Nephron (organoid): ENCODE measurements around the gene PPP2R5C.
"Not testable (repeated sequence)": the region's sequence is repeated elsewhere in the genome, so short reads cannot be mapped to it uniquely, and the experiment has no call there.

Experiments
- H3K27ac Mint-ChIP-seq, 3 experiments: 2 replicates each; pipeline ENCODE4 v1.8.0; 2020; ENCODE audit warnings: mixed read lengths in 3 of 3, mild to moderate bottlenecking in 2 of 3, moderate library complexity in 1 of 3
- H3K27me3 Mint-ChIP-seq: 2 replicates; pipeline ENCODE4 v1.8.0; 2021; ENCODE audit warnings: low read depth, mild to moderate bottlenecking, moderate library complexity, mixed read lengths
- H3K36me3 Mint-ChIP-seq: 2 replicates; pipeline ENCODE4 v1.8.0; 2020; ENCODE audit warnings: low read depth, mixed read lengths
- H3K4me1 Mint-ChIP-seq: 2 replicates; pipeline ENCODE4 v1.8.0; 2020; ENCODE audit warnings: mixed read lengths
- H3K4me3 Mint-ChIP-seq, 3 experiments: 2 replicates each; pipeline ENCODE4 v1.8.0; 2020; ENCODE audit warnings: mild to moderate bottlenecking in 3 of 3, mixed read lengths in 3 of 3, moderate library complexity in 2 of 3
- H3K9me3 Mint-ChIP-seq: 2 replicates; pipeline ENCODE4 v1.8.0; 2020; ENCODE audit warnings: mixed read lengths
- TF ChIP-seq, protein P1 (sequence below), 3 experiments: fragments of 200-600 bp; sonication (generic); IDR thresholded peaks; one replicate each; pipeline ENCODE4 v1.5.0; 2021; ENCODE audit warnings: antibody characterized with exemption in 3 of 3; ENCODE audit not compliant: unreplicated experiment in 3 of 3

Gene PPP2R5C

DNA sequence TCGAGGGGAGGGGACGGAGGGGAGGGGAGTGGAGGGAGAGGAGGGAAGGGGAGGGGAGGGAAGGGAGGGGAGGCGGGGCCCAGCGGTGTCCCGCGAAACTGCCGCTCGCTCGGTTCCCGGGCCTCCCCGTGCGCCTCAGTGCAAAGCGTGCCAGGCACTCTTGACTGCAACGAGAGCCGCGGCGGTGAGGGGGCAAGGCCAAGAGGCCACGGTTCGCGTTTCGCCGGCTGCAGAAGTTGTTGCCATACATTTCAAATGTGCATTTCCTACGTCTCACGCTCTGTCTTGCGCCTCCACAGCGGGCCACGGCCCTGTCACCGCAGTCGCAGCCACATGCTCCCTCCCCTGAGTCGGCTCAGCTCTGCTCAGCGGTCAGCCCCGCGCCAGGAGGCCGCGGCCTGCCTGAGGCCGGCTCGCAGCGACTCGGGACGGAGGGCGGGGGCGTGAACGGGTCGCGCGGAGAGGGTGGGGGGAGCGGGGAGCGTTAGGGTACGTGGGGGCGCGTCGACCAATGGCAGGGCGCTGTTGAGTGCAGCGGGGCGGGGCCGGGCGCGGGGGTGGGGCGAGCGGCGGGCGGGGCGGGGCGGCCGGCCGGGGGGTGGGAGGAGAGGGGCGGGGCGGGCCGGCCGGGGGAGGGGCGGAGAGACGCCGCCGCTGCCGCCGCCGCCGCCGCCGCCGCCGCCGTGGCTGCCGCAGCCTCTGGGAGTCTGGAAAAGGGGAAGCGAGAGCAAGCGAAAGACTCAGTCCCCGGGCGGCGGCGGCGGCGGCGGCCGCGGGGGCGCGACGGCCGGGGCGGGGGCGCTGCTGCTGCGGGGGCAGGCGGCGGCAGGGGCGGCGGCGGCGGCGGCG lies at the start of gene PPP2R5C:
Gene PPP2R5C, plus strand, starts transcription at position 678 of the 849 bp plus-strand sequence. CDS start 185 bp downstream, outside the sequence.
- Mint-ChIP-seq H3K4me1 (peaks cover 9% of the 10 kb centered on the region), H3K4me3 (peak within 1 kb of the TSS; percentile 96 to 98 (median 98)), H3K9me3 (no peaks in the 10 kb centered on the region), H3K27me3 (peaks cover 28% of the 10 kb centered on the region), H3K36me3 (peaks cover 20% of the 10 kb centered on the region), H3K27ac (peak within 1 kb of the TSS in 2 of 3 experiments; percentile 90)
- TF ChIP-seq, protein P1, sequence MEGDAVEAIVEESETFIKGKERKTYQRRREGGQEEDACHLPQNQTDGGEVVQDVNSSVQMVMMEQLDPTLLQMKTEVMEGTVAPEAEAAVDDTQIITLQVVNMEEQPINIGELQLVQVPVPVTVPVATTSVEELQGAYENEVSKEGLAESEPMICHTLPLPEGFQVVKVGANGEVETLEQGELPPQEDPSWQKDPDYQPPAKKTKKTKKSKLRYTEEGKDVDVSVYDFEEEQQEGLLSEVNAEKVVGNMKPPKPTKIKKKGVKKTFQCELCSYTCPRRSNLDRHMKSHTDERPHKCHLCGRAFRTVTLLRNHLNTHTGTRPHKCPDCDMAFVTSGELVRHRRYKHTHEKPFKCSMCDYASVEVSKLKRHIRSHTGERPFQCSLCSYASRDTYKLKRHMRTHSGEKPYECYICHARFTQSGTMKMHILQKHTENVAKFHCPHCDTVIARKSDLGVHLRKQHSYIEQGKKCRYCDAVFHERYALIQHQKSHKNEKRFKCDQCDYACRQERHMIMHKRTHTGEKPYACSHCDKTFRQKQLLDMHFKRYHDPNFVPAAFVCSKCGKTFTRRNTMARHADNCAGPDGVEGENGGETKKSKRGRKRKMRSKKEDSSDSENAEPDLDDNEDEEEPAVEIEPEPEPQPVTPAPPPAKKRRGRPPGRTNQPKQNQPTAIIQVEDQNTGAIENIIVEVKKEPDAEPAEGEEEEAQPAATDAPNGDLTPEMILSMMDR (IDR thresholded peaks at IDR 0.05; ENCODE audit: unreplicated experiment in 3 of 3): no peak

DNA sequence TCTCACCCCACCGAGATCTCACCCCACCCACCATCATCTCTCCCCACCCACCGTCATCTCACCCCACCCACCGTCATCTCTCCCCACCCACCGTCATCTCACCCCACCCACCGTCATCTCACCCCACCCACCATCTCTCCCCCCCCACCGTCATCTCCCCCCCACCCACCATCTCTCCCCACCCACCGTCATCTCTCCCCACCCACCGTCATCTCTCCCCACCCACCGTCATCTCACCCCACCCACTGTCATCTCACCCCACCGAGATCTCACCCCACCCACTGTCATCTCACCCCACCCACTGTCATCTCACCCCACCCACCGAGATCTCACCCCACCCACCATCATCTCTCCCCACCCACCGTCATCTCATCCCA lies 49.7 kb upstream of the PPP2R5C start:
- H3K4me1 Mint-ChIP-seq: not testable (repeated sequence)

DNA sequence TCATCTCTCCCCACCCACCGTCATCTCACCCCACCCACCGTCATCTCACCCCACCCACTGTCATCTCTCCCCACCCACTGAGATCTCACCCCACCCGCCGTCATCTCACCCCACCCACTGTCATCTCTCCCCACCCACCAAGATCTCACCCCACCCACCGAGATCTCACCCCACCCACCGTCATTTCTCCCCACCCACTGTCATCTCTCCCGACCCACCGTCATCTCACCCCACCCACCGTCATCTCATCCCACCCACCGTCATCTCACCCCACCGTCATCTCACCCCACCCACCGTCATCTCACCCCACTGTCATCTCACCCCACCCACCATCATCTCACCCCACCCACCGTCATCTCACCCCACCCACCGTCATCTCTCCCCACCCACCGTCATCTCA lies 49.2 kb upstream of the PPP2R5C start:
- not testable (repeated sequence) for H3K27ac Mint-ChIP-seq, H3K27me3 Mint-ChIP-seq, H3K36me3 Mint-ChIP-seq

More for the DNA sequence above, 49.7 kb upstream of the PPP2R5C start:
- peaks cover 12% of the 10 kb centered on the region for H3K27me3 Mint-ChIP-seq
- not testable (repeated sequence) for H3K27ac Mint-ChIP-seq, H3K9me3 Mint-ChIP-seq, H3K4me3 Mint-ChIP-seq, H3K36me3 Mint-ChIP-seq

DNA sequence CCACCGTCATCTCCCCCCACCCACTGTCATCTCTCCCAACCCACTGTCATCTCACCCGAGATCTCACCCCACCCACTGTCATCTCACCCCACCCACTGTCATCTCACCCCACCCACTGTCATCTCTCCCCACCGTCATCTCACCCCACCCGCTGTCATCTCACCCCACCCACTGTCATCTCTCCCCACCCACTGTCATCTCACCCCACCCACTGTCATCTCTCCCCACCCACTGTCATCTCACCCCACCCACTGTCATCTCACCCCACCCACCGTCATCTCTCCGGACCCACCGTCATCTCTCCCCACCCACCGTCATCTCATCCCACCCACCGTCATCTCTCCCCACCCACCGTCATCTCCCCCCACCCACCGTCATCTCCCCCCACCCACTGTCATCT lies 48.4 kb upstream of the PPP2R5C start:
- H3K4me1 Mint-ChIP-seq, H3K36me3 Mint-ChIP-seq, H3K9me3 Mint-ChIP-seq, H3K27me3 Mint-ChIP-seq, H3K27ac Mint-ChIP-seq, H3K4me3 Mint-ChIP-seq: not testable (repeated sequence)

More for the DNA sequence above, 49.2 kb upstream of the PPP2R5C start:
- not testable (repeated sequence) for H3K4me3 Mint-ChIP-seq, H3K9me3 Mint-ChIP-seq, H3K4me1 Mint-ChIP-seq

DNA sequence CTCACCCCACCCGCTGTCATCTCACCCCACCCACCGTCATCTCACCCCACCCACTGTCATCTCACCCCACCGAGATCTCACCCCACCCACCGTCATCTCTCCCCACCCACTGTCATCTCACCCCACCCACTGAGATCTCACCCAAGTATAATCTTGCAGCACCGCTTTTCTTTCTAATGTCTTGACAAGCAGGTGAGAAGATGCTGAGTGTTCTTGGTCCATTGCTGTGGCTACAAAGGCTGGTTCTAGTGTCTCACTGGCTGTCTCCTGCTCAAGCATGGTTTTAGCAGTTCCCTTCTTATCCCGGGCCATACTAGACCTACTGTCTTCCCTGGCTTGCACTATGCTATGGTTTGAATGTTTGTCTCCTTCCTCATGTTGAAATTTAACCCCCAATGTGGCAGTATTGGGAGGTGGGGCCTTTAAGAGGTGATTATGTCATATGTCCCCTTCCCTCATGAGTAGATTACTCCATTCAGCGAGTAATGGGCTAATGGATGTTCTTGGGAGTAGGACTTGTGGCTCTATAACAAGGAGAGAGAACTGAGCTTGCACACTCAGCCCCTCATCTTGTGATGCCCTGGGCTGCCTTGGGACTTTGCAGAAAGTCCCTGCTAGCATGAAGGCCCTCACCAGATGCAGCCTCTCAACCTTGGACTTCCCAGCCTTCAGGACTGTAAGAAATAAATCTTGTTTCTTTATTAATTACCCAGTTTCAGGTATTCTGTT lies 47.7 kb upstream of the PPP2R5C start:
- Mint-ChIP-seq H3K9me3 (peaks cover 3% of the 10 kb centered on the region), H3K27ac (no peak overlapping the region), H3K36me3 (no peaks in the 10 kb centered on the region), H3K27me3 (peaks cover 10% of the 10 kb centered on the region), H3K4me3 (no peak overlapping the region), H3K4me1 (no peaks in the 10 kb centered on the region)
- TF ChIP-seq, protein P1 (IDR thresholded peaks at IDR 0.05; ENCODE audit: unreplicated experiment in 3 of 3): no peak

DNA sequence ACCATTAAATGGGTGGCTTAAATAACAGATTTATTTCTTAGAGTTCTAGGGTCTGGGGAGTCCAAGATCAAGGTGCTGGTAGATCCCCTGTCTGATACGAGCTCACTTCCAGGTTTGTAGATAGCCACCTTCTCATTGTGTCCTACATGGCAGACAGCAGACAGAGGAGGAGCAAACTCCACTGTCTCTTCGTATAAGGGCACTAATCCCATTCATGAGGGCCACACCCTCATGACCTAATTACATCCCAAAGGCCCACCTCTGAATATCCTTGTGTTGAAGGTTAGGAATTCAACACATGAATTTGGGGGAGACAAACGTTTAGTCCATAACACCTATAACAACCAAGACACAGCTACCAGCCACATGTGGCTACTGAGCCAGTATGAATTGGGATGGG lies 47.1 kb upstream of the PPP2R5C start:
- Mint-ChIP-seq H3K4me3 (no peak overlapping the region), H3K36me3 (no peaks in the 10 kb centered on the region), H3K27me3 (peaks cover 10% of the 10 kb centered on the region), H3K27ac (no peak overlapping the region), H3K4me1 (peaks cover 4% of the 10 kb centered on the region), H3K9me3 (peaks cover 3% of the 10 kb centered on the region)
- TF ChIP-seq, protein P1 (IDR thresholded peaks at IDR 0.05; ENCODE audit: unreplicated experiment in 3 of 3): no peak

DNA sequence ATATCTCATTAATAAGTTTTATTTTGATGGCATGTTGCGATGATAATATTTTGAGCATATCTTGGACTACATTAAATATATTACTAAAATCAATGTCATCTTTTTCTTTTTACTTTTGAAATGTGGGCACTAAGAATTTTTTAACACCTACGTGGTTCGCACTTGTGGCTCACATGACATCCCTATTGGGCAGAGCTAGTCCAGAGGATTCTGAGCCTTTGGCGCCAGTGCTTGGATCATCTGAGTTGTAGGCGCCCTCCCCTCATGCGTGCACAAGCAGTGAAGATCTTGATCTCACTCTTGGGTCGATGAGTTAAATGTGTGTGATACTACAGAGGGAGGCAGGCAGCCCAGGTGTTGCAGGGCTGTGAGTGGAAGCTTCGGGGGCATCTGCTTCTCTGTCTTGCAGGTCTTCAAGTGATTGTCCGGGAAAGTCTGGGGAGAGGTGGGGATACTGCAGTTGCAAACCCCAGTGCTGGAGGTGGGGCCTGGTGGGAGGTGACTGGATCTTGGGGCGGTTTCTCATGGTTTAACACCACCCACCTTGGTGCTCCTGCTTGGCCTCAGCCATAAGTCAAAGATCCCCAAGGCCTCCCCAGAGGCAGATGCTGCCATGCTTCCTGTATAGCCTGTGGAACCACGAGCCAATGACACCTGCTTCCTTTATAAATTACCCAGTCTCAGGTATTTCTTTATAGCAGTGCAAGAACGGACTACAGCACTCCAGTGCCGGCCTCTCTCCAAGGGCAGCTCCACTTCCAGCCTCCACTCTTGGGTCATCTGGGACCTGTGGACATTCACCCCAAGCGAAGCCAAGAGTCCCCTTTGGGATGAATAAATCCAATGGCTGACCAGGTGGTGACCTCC lies 46.1 kb upstream of the PPP2R5C start:
- peaks cover 3% of the 10 kb centered on the region for H3K9me3 Mint-ChIP-seq
- H3K4me3 Mint-ChIP-seq: no peak overlapping the region
- H3K27me3 Mint-ChIP-seq: peaks cover 10% of the 10 kb centered on the region
- no peaks in the 10 kb centered on the region for H3K36me3 Mint-ChIP-seq
- H3K27ac Mint-ChIP-seq: no peak overlapping the region
- peaks cover 11% of the 10 kb centered on the region for H3K4me1 Mint-ChIP-seq
- TF ChIP-seq, protein P1 (IDR thresholded peaks at IDR 0.05; ENCODE audit: unreplicated experiment in 3 of 3): no peak
